GM18909 (cell line): Measurements from ENCODE around the gene HACD1.

Source experiments
- ATAC-seq: cut with Tn5 transposase; IDR thresholded peaks from one replicate; pipeline ENCODE4 v1.9.1; 2021; ENCODE audit warnings: mild to moderate bottlenecking; ENCODE audit not compliant: unreplicated experiment, poor library complexity

Gene HACD1

DNA sequence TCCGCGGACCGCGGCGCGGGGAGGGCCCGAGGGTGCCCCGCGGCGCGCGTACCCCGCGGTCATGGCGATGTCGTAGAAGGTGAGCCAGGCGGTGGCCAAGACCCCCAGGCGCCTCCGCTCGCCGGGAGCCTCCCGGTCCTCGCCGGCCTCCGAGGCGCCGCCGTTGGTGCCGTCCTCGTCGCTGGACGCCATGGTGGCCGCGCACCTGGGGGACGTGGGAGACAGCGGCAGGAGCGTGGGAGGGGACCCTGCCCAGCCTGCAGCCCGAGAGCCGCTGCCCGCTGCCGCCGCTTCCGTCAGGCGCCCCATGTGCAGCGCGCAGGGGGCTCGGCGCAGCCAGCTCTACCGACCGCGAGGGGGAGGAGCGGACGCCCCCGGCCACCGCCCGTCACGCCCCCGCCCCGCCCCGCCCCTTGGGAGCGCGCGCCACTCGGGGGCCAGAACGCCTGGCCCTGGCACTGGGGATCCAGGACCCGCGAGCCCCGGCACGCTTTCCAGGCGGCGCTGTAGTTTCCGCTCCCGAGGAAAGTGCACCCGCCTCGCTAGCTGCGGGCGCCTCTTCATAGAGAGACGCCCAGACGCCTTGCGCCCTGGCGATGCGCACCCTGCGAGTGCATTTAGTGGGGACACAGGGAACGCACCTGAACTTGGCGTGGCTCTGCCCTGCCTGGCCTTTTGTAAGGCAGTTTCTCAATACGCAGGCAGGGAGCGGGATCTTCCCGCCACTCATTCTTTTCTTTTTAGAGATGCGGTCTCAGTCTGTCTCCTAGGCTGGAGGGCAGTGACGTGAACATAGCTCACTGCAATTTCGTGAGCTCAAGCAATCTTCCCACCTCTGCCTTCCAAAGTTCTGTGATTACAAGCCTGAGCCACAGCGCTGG lies at the start of gene HACD1:
TSS of gene HACD1 (minus strand) at position 344 of the 881 bp plus-strand sequence. CDS start at position 309, 35 bp downstream.
- ATAC-seq = peak; percentile 74

DNA sequence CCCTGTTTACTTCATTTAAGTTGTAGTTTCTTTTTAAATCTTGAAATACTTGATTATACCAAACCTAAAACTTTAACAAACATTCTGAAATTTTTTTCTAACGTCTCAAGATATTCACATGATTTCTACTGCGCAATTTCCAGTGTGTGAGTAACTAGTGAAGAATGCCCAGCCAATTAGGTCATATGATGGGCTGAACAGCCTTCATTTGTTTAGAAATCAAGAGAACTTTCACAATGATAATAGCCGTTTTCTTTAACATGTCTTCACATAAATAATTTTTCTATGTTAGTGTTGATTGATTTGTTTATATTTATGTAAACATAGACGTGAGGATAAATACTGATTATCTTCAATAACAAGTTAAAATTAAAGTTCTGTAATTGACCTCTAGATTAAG lies 48.6 kb upstream of the HACD1 start:
- no peak for ATAC-seq

DNA sequence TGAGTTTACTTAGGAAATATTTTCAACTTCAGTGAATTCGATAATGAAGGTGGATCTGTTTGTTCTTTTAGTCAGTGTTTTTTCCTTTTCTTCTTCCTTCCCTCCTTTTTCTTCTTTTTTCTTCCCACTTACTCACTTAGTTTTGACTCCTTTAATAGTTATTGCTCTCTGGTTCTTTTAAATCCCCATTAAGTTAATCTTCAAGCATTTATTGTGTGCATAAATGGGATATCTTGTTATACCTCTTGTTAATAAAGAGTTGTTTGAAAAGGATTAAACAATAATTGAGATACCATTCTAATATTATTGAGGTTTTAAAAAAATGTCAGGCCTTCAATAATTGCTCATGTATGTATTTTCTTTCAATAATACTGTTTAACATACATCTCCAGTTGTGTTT lies 46.3 kb upstream of the HACD1 start:
- ATAC-seq = no peak

GRCh38 chr10:17662193-17663138 lies 45.3 kb upstream of the HACD1 start:
- no peak for ATAC-seq

- ATAC-seq = no peak
These were observed 44.3 kb upstream of the HACD1 start for GRCh38 chr10:17661510-17661909.

DNA sequence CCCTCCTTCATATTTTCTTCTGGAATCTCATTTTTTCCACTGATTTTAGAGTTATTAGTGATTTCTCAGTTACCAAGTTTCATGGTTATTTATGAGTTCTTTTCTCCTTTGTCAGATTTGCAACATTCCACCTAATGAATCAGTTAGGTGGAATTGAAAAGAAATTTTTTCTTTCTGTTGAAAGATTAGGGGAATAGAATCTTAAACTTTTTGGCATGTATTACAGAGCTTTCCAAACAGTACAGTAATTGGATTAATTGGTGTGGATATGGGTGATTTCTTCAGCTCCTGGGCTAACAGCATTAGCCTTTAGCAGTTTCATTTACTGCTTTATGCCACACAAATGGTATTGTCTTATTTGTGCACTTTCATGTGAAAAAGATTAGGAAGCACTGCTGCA lies 43.7 kb upstream of the HACD1 start:
- ATAC-seq = no peak

- no peak for ATAC-seq
These were observed 42.2 kb upstream of the HACD1 start for GRCh38 chr10:17659365-17659764.

DNA sequence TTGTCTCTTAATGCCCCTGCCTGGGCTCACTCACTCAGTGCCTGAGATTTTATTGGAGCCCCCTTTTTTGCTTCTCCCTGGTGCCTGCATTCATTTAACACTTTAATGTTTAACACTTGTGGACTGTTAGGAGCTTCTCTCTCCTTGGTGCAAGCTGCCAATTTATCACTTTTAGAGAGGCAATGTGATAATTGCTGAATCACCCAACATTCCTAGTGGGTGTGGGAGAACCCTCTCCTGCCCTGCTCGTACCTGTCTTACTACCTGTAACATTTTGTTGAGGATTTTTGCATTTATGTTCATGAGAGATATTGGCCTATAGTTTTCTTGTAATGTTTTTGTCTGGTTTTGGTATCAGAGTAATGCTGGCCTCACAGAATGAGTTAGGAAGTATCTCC lies 39.9 kb upstream of the HACD1 start:
- ATAC-seq = no peak

DNA sequence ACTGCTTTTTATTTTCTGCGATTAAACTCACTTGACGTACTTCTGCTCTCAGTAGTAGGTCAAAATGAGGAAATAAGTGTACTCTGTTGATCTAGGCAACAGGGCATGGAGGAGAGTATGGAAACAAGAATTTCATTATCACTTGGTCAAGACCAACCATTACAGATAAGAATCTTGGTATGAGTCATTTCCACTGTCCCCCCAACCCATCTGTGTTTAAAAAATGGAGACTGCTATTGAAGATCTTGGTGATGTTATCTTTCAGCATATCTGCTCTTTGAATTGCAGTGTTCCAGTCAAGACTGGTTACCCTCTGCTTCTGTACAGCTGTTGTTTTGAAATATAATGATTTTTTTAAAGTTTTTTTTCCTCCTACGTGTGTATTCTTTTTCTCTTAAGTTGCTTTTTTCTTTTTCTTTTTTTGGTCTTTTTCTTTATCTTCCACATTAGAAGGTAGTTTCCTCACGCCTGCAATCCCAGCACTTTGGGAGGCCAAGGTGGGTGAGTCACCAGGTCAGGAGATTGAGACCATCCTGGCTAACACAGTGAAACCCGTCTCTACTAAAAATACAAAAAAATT lies 38.5 kb upstream of the HACD1 start:
- peak; percentile 94 for ATAC-seq

DNA sequence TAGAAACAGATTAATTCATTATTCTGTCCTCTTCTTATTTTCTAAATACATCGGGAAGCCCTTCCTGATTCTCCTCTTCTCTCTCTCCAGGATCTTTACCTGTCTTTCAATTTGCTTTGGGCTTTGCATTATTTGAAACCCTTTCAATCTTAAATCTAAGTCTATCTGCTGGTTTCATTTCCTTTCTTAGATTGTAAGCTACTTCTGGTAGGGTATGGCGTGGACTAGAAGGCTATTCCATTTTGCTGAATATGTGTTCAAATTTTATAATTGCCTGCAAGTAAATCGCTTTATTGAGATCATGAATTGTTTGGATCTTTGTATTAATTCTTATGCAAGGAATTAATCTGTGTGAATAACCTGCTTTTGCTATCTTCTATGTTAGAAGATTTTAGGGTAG lies 37.8 kb upstream of the HACD1 start:
- peak; percentile 26 for ATAC-seq

DNA sequence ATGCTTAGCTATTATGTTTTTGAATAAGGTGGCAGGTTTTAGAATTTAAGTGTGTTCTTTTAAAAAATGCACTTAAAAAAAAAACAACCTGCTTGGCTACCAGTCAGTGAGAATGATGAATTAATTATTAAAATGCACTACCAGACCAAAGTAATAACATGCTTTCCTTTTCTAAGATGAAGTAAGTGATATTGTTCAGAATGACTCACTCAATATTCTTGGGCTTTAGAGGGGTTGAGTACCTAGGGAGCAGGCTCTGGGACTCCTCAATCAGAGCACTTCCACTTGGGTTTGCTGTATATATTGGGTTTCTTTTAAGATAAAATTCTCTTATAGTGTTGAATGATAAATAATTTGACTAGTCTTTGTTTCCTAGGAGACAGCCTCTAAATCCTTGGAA lies 35.4 kb upstream of the HACD1 start:
- peak; percentile 32 for ATAC-seq

GRCh38 chr10:17651896-17652295 lies 34.7 kb upstream of the HACD1 start:
- ATAC-seq = no peak

DNA sequence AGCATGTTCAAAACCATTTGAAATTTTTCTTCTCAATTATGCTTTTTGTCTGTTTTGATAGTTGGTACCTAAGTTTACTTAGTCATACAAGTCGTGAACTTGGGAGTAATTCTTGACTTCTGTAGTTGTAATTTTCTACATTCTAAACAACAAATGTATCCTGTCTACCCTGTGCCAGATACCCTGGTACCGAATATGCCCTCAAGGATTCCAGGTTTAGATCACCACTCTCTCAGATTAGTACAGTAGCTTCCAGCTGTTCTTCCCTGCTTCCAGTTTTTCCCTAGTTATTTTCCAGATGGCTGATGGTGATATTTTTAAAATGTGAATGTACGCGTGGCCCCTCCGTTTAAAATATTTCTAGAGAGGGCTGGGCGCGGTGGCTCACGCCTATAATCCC lies 33.2 kb upstream of the HACD1 start:
- ATAC-seq = no peak

DNA sequence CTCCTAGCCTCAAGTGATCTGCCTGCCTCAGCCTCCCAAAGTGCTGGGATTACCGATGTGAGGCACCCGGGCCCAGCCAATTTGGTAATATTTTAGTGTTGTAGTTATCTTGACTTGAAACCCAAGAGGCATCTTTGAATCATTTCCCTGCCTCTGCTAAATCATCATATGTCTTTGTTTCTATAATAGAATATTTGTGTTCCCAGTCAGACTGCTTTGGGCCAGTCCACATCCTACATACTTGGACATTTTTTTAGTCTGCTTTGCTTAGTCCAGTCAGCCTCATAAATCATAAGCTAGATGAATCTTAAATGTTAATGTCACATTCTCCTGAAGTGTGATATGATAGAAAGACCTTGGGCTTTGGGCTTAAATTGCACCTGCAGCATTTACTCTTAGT lies 32.7 kb upstream of the HACD1 start:
- ATAC-seq = no peak

- no peak for ATAC-seq
These were observed 31.9 kb upstream of the HACD1 start for GRCh38 chr10:17649052-17649451.

- ATAC-seq = no peak
These were observed 31.3 kb upstream of the HACD1 start for GRCh38 chr10:17648243-17649035.

GRCh38 chr10:17647326-17647725 lies 30.2 kb upstream of the HACD1 start:
- no peak for ATAC-seq

- ATAC-seq = no peak
These were observed 28.6 kb upstream of the HACD1 start for GRCh38 chr10:17645621-17646345.

DNA sequence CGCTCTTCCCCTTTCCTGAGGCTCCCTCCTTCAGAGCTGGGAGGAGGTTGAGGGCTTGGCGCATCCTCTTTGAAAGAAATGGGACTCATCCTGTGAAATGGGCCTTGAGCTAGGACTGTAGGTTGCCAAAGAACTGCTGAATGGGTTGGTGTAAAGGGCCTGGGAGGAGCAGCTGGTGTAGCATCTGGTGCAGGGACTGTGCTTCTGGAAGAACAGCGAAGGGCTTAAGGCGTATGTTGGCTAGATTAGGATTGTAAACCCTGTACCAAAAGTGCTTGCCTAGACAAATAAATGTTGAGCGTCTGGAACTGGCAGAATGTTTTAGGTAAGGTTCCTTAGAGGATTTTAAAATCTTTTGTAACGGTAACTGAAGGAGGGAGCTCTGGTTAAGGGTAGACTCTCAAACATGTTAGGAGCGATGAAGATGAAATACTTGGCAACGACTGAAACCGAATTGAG lies 27.3 kb upstream of the HACD1 start:
- ATAC-seq = peak; percentile 37
